22Rv1 (cell line): Measurements from ENCODE around the gene ATP1A2.

Experiments used
- H3K27ac ChIP-seq: fragments of 450-650 bp; 2 replicates; pipeline ENCODE4 v1.5.1; 2017
- ZFX ChIP-seq: fragments of 450-650 bp; IDR thresholded peaks from 2 replicates; pipeline ENCODE4 v1.6.1; 2017; ENCODE audit warnings: antibody characterized with exemption, borderline replicate concordance
- TF ChIP-seq, protein P1 (sequence below): fragments of 450-650 bp; IDR thresholded peaks from 2 replicates; pipeline ENCODE4 v1.5.1; 2017; ENCODE audit warnings: mild to moderate bottlenecking

Gene ATP1A2

DNA sequence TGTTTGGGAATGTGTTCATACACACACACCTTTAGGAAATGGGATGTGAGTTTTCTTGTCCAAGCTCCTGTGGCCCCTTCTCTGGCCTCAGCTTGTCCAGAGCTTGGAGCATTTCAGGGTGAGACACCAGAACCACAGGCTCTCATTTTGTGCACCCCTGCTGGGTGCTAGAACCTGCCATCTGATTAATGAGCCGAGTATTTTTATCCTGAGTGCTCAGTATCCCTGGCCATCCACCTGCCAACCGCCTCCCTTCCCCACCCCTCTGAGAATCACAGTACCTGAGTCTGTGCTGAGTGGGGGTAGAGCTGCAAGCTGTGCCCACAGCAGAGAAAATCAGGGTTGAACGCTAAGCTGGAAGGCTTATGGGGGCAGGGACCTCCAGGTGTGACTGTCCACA lies 76.2 kb downstream of the ATP1A2 start:
- no peak for TF ChIP-seq ZFX
- TF ChIP-seq, protein P1, sequence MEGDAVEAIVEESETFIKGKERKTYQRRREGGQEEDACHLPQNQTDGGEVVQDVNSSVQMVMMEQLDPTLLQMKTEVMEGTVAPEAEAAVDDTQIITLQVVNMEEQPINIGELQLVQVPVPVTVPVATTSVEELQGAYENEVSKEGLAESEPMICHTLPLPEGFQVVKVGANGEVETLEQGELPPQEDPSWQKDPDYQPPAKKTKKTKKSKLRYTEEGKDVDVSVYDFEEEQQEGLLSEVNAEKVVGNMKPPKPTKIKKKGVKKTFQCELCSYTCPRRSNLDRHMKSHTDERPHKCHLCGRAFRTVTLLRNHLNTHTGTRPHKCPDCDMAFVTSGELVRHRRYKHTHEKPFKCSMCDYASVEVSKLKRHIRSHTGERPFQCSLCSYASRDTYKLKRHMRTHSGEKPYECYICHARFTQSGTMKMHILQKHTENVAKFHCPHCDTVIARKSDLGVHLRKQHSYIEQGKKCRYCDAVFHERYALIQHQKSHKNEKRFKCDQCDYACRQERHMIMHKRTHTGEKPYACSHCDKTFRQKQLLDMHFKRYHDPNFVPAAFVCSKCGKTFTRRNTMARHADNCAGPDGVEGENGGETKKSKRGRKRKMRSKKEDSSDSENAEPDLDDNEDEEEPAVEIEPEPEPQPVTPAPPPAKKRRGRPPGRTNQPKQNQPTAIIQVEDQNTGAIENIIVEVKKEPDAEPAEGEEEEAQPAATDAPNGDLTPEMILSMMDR: no peak
- H3K27ac ChIP-seq: no peak overlapping the region

DNA sequence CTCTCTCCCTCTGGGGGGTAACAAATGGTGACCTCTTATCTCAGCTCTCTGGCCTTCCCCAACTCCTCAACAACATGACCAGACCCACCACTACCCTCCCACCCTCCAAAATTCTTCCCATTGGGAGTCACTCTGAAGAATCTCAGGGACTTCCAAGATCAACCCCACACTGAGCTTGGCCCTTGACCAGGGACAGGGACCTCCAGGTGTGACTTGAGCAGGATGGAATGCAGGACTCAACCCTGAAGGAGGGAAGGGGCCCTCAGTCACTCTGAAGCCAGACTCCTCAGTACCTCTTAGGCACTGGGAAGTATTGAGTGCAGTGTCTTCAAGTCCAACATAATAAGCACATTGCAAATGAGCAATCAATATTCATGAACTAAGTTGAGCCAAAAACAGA lies 76.7 kb downstream of the ATP1A2 start:
- TF ChIP-seq, protein P1: no peak
- TF ChIP-seq ZFX: no peak
- no peak overlapping the region for H3K27ac ChIP-seq
